HCT116 (cell line): ENCODE results near the gene TEDC2.

Experiments
- CTCF ChIP-seq, 3 experiments: fragments of 200-600 bp in 1 of 3; sonication (generic) in 1 of 3; IDR thresholded peaks in 2 of 3; conservative IDR thresholded peaks in 1 of 3; 2 replicates each; pipeline ENCODE4 v1.5.1; 2012 to 2017; ENCODE audit warnings: low read depth in 2 of 3, low read length in 2 of 3, antibody characterized with exemption in 1 of 3, borderline replicate concordance in 1 of 3, control low read depth in 1 of 3, mild to moderate bottlenecking in 1 of 3, mixed read lengths in 1 of 3, mixed run types in 1 of 3, moderate library complexity in 1 of 3; ENCODE audit not compliant: insufficient read depth in 1 of 3
- EZH2 ChIP-seq: fragments of 200-600 bp; sonication (generic); IDR thresholded peaks from 2 replicates; pipeline ENCODE4 v1.6.1; 2017; ENCODE audit warnings: antibody characterized with exemption, mixed run types
- EZH2phosphoT487 ChIP-seq: fragments of 200-600 bp; IDR thresholded peaks from 2 replicates; pipeline ENCODE4 v1.6.1; 2018; ENCODE audit warnings: antibody characterized with exemption, borderline replicate concordance
- POLR2AphosphoS5 ChIP-seq: IDR thresholded peaks from 2 replicates; pipeline ENCODE4 v1.6.1; 2011; ENCODE audit warnings: mild to moderate bottlenecking, low read depth, low read length, moderate library complexity
- REST ChIP-seq: IDR thresholded peaks from 2 replicates; pipeline ENCODE4 v1.6.1; 2012; ENCODE audit warnings: low read depth
- ZFX ChIP-seq: fragments of 450-650 bp; IDR thresholded peaks from 2 replicates; pipeline ENCODE4 v1.6.1; 2017

DNA sequence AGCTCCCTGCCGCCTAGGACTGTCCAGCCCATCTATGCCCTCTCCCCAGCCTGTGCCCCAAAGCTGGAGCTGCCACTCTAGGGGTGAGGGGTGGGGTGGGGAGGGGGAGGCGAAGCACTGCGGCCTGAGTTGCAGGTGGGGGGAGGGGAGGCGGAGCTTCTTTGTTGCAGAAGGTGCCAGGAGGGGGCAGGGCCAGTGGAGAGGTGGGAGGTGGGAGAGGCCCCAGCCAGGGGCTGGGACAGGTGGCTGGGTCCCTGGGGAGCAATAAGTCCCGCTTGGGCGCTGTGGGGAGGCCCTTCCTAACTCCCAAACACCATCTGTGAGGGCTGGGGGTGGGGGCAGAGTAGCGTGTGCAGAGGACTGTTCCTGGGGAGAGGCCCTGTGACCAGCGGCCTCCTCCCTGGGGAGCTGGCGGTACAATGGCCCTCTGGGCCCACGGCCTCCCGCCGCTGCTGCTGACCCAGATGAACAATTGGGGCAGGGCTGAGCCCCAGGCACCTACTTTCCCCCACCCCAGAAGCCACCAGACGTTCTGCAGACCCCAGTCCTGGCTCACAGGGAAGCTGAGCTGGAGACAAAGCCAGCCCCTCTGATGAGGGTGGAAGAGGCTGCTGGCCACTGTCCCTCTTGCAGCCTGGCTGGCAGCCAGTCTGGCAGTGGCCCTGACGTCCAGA, 9.0 kb downstream of the TEDC2 start:
- TF ChIP-seq ZFX (no peak), CTCF (IDR thresholded peaks at IDR 0.05 in 2 of 3, conservative IDR thresholded peaks at IDR 0.05 in 1 of 3; ENCODE audit: borderline replicate concordance in 1 of 3, insufficient read depth in 1 of 3, low read depth in 2 of 3, low read length in 2 of 3) (no peak), EZH2phosphoT487 (no peak), POLR2AphosphoS5 (no peak), REST (no peak), EZH2 (no peak)
